HG03354 (cell line): ENCODE measurements around the gene C1QTNF1.

ENCODE experiments used
- ATAC-seq: cut with Tn5 transposase; IDR thresholded peaks from one replicate; pipeline ENCODE4 v1.9.1; 2021; ENCODE audit warnings: mild to moderate bottlenecking; ENCODE audit not compliant: unreplicated experiment, poor library complexity, severe bottlenecking

C1QTNF1 gene, protein sequence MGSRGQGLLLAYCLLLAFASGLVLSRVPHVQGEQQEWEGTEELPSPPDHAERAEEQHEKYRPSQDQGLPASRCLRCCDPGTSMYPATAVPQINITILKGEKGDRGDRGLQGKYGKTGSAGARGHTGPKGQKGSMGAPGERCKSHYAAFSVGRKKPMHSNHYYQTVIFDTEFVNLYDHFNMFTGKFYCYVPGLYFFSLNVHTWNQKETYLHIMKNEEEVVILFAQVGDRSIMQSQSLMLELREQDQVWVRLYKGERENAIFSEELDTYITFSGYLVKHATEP

DNA sequence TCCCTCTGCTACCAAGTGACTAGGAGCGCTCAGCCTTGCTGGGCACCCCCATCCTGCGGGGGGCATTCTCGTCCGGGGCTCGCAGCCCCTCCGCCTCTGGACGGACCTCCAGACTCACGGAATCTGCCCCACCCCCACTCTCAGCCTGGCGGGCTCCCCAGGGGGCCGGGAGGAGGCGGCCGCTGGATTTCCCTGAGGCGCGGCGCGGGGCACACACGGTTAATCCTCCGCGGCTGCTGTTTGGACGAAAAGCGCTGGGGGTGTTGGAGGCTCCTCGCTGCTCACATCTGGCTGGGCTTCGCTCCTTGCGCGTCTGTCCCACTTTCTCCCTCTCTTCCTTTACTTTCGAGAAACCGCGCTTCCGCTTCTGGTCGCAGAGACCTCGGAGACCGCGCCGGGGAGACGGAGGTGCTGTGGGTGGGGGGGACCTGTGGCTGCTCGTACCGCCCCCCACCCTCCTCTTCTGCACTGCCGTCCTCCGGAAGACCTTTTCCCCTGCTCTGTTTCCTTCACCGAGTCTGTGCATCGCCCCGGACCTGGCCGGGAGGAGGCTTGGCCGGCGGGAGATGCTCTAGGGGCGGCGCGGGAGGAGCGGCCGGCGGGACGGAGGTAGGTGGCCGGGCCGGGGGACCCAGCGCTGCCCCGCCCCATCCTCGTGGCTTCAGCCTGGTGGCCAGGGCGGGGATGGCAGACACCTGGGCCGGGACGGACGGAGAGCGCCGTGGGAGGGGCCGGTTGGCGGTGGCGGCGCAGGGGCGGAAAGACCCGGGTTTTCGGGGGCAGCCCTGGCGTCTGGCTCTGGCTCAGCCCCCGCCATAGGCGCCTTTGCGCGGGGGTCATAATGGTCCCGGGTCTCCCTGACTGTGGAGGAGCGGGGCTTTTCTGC lies at the start of gene C1QTNF1:
C1QTNF1 (plus strand) TSS at position 284 of the 886 bp plus-strand sequence. CDS start 19,800 bp downstream, outside the sequence.
- ATAC-seq = no peak

- ATAC-seq = no peak
These were observed 49.1 kb upstream of the C1QTNF1 start for GRCh38 chr17:78974635-78975591.

DNA sequence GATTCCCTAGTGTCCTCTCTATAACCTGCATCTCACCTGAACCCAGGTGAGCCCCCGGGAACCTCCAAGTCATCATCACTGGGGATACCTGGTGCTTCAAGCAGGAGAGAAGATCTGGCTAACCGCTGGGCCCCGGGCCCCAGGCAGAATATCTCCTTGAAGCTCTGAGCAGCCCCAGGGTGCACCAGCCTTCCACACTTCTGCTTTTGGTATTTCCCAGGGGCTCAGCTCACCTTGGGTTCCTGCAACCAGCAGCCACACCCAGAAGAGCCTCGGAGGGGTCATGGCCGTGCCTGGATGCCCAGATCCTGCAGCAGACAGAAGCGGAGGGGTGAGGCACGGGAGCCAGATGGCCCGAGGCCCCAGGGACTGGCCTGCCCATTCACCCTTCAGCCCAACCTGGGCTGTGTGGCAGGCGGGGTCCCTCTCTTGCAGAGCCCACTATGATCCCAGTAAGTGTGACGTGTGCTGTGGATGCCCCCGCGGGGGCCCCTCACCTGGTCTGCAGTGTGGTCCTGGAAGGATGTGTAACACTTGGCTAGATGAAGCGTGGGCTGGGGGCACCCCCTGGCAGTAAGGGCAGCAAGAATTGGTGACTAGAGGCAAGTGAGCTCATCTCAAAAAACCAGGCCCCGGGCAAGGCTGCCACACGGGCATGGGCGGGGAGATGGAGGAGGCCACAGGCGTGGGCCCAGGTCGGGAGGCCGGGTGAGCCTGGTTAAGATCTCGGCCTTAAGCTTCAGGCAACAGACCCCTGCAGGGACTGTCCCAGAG lies 46.9 kb upstream of the C1QTNF1 start:
- no peak for ATAC-seq

- no peak for ATAC-seq
These were observed 46.4 kb upstream of the C1QTNF1 start for GRCh38 chr17:78977681-78977943.

DNA sequence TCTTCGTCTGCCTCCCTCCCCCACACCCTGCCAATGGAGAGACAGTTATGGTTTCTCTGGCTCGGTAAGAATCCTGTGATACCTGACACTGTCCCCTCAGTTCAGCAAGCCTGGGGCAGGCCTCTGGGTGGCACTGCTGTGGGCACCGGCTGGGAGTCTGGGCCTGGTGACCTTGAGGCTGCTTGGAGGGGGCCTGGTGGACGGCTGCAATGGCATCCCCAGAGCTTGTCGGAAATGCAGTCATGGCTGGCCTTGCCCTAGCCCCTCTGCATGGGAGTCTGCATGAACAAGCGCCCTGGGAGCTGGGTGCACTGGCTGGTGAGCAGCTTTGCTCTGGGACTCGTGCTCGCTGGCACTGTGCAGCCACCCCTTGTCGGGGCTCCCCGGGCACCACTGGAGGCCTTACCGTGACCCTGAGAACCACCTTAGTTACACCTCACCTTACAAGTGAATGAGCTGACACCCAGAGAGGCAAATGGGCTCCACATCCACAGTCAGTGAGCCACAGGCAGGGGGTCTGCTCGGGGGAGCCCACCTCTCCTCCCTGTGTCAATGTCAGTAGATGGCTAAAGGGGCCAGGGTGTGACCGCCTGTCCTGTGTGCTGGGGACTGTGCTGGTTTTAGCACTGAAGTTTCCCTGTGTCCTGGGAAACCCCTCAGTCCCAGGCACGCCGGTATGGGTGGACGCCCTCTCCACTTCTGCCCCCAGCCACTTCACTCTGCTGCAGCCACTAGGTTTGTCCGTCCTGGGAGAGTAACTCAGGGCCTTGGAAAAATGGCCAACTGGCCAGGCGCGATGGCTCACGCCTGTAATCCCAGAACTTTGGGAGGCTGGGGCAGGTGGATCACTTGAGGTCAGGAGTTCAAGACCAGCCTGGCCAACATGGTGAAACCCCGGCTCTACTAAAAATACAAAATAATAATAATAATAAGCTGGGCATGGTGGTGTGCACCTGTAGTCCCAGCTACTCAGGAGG lies 45.7 kb upstream of the C1QTNF1 start:
- no peak for ATAC-seq

DNA sequence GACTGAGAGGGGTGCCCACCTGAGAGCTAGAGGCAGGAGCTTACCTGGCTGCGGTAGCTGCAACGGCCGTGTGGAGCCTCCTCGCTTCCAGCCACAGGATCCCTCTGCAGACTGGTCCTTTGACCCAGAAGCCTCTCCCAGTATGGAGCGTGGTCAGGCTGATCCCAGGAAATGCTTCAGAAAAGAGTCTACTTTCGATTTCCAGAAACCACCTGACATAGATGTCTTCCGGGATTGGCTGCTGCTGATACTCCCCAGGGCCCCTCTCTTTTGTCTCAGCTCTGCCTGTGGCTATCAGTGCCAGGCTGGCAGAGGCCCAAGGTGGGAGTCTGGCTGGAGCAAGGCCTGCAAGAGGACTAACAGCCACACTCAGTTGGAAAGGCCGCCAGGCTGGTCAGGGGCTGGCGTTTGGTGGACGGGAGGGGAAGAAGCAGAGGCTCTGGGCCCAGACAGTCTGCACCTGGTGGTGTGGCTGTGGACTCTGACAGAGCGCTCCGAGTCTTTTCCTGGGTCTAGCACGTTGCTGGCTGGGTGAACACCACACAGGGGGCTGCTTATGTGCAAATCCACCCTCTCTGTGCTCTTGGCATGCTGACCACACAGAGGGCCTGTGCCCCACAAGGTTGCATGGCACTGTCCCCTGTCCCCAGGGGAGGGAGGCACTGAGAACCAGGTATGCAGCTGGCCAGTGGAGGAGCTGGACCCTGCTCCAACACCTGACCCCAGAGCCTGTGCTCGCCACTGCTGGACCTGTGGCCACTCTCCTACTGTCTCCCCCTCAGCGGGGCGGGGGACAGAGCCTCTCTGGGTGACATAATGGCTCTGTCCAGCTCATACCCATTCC lies 44.0 kb upstream of the C1QTNF1 start, which contains the start of gene LGALS3BP:
LGALS3BP (minus strand) TSS at position 144 of the 844 bp plus-strand sequence. CDS start 2,732 bp downstream, outside the sequence.
- no peak for ATAC-seq

DNA sequence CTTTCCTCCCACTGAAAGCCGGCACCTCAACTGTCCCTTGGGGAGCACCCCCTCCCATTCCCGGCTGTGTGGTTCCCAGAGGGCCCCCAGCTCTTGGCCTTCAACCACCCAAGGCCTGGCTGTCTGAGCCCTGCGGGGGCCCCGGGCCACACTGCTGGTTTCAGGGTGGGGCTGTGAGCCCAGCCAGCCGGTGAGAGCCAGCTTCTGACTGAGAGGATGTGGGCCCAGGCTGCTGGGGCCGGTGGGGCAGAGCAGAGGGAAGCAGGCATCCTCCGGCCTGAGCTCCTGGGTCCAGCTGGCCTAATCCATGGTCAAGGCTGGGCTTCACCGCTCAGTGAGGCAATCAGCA lies 43.4 kb upstream of the C1QTNF1 start:
- ATAC-seq = no peak

DNA sequence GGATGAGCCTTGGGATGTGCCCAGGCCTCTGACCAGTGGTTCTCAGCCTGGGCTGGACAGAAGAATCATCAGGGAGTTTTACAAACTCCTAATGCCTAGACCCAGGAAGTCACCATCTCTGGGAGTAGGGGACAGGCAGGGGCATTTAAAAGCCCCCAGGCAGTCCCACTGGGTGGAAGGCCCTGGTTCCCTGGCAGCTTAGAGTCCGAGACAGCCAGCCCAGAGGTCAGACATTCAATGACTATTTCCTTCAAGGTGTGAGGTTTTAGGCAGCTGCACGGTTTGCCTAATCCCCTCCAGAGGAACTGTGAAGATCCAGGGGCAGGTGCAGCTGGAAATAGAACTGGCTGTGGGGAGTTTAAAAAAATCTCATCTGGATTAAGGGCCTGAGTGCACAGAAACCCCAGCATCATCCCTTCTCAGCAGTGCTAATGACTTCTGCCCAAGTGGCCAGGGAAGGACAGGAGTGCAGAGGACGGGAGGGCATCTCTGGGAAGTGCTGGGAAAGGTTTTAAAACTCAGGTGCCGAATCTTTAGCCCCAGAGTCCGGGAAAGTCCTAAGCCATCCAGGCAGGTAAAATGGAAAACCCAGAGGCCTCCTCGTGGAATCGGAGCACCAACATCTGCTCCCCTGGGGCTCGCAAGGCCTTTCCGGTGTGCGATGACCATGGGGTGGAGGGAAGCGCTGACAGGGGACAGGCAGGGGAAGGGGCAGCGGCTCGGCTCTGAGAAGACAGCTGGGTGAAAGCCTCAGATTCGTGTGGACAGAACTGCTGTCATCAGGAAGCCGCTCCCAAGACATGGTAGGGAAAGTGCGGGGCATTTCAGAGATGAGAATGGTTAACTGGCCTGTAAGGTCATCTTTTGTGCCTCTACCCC lies 42.7 kb upstream of the C1QTNF1 start:
- ATAC-seq = no peak

DNA sequence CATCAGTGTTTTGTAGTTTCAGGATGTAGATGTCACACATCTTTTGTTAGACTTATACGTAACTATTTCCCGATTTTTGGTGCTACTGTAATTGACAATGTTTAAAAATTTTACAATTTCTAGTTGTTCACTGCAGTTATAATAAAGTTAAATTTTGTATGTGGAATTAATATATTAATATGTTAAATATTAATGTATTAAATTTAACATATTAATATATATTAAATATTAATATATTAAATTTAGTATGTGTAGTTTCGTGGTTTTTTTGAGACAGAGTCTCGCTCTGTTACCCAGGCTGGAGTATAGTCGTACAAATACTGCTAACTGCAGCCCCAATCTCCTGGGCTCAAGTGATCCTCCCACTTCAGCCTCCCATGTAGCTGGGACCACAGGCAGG lies 38.6 kb upstream of the C1QTNF1 start:
- ATAC-seq = no peak

DNA sequence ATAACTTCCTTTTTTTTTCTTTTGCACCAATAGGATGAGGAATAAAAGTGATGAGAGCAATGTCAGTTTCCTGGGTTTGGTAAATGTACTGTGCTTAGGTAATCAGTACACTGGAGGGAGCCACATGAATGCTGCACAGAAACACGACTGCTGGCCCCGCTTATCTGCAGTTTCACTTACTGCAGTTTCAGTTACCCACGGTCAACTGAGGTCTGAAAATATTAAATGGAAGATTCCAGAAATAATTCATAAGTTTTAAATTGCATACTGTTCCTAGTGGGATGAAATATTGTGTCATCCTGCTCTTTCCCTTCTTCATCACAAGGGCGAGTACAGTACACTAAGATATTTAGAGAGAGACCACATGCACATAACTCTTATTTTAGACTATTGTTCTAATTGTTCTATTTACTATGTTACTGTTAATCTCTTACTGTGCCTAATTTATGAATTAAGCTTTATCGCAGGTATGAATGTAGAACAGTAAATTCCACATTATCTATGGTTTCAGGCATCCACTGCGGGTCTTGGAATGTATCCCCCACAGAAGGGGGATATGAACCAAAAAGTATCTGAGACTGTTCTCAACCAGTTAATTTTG lies 37.8 kb upstream of the C1QTNF1 start:
- no peak for ATAC-seq

DNA sequence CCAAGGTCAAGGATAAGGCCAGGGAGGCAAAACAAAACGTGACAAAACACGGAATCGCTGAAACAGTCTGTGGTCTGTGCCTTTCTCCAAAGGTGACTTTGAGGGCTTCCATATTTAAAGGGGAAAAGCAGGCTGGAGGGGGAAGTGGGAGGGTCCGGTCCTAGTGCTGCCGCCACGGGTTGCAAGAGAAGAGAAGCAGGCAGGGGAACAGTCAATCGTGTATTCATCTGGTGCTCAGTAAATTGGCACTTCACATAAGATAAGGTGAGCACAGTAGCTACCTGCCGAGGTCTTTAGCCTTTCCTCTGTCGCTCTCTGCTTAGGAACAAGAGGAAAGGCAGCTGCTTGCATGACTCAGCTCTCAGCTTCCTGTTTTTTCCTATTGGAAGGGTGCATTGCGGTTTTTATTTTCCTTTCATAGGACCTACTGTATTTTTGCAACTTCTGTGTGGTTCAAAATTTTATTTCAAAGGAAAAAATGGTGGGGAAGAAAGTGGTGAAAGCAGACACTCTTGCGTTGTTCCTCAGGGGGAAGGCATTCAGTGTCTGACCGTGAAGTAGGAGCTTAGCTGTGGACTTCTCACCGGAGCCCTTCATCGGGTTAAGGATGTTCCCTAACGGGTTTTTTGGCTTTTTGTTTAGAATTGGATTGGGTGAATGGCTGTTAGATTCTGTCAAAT lies 37.2 kb upstream of the C1QTNF1 start:
- no peak for ATAC-seq

GRCh38 chr17:78988152-78988551 lies 35.8 kb upstream of the C1QTNF1 start:
- no peak for ATAC-seq

- ATAC-seq = no peak
These were observed 33.5 kb upstream of the C1QTNF1 start for GRCh38 chr17:78990349-78991016.

DNA sequence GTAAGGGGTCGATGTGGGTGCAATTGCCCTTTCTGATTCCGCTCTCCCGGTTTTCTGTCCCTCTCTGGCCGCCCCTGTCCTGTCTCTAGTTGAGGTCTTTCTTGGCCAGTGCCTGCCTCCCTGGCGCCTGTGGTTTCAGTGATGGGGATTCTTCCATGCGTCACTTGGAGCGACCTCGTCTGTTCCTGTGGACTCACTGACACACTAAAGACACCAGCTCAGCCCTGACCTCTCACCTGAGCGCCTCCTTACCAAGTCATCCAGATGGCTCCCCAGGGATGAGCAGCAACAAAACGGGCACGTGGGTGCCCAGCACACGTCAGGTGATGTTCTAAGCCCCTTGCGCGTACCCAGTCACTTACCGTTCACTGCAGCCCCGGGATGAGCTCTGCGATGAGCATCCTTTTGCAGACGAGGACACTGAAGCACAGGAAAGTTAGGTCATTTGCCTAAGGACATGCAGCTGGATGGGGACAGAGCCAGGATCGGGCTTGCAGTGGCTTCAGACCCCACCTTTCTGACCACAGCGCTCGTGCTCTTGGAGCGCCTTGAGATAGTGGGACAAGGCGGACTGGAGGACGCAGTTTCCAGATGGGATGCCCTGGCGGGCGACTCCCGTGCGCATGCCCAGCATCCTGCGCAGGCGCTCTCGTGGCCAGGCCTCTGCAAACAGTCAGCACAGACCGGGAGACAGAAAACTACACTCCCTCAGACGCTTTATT lies 32.8 kb upstream of the C1QTNF1 start:
- no peak for ATAC-seq
